K562 (cell line): Measurements from ENCODE around the gene ZNF691. TPM values are rescaled to one million over a fixed set of nuclear protein-coding genes. Genes with fewer than 3 reads are reported as not detected.

ENCODE experiments used
- CSDE1 ChIP-seq, 2 experiments: fragments of 450-650 bp; IDR thresholded peaks; 2 replicates each; pipeline ENCODE4 v1.6.1; 2016; ENCODE audit warnings: mild to moderate bottlenecking in 1 of 2
- FOXM1 ChIP-seq, 2 experiments: fragments of 450-650 bp in 1 of 2; sonication (generic) in 1 of 2; formaldehyde crosslinking in 1 of 2; IDR thresholded peaks; 2 replicates each; pipeline versions ENCODE4 v1.6.1 to v1.9.0; 2017 to 2022; ENCODE audit warnings: low read depth in 2 of 2, mild to moderate bottlenecking in 2 of 2, missing genetic modification reagents in 1 of 2, moderate library complexity in 1 of 2
- GTF2E2 ChIP-seq: fragments of 200-800 bp; sonication (Bioruptor generic); IDR thresholded peaks from 2 replicates; pipeline ENCODE4 v1.6.1; 2016; ENCODE audit warnings: missing genetic modification characterization, missing compliant biosample characterization
- HDAC1 ChIP-seq, 2 experiments: fragments of 450-650 bp; IDR thresholded peaks; 2 replicates each; pipeline ENCODE4 v1.6.1; 2016 to 2017; ENCODE audit warnings: inconsistent platforms in 1 of 2, mild to moderate bottlenecking in 1 of 2, moderate library complexity in 1 of 2
- HDAC2 ChIP-seq: fragments of 450-650 bp; IDR thresholded peaks from 2 replicates; pipeline ENCODE4 v1.6.1; 2016; ENCODE audit warnings: mild to moderate bottlenecking
- HMGXB4 ChIP-seq: sonication (generic); formaldehyde crosslinking; IDR thresholded peaks from 2 replicates; pipeline ENCODE4 v1.8.1; 2023; ENCODE audit warnings: mild to moderate bottlenecking, missing genetic modification reagents
- HSF4 ChIP-seq: fragments of 250-450 bp; sonication (Bioruptor Pico); IDR thresholded peaks from 2 replicates; pipeline ENCODE4 v2.1.2; 2022; ENCODE audit warnings: mild to moderate bottlenecking, moderate library complexity, borderline replicate concordance
- NFRKB ChIP-seq: fragments of 450-650 bp; IDR thresholded peaks from 2 replicates; pipeline ENCODE4 v1.6.1; 2016; ENCODE audit warnings: low read depth
- NR2C1 ChIP-seq, 2 experiments: fragments of 450-650 bp; IDR thresholded peaks; 2 replicates each; pipeline ENCODE4 v1.6.1; 2017; ENCODE audit warnings: mild to moderate bottlenecking in 2 of 2, antibody characterized with exemption in 1 of 2, inconsistent platforms in 1 of 2, missing compliant biosample characterization in 1 of 2, missing genetic modification characterization in 1 of 2
- SMARCC2 ChIP-seq: fragments of 450-650 bp; IDR thresholded peaks from 2 replicates; pipeline ENCODE4 v1.6.1; 2017; ENCODE audit warnings: antibody characterized with exemption, moderate library complexity, mild to moderate bottlenecking, low read depth
- SREBF1 ChIP-seq: fragments of 150-350 bp; IDR thresholded peaks from 2 replicates; pipeline ENCODE4 v1.6.1; 2014; ENCODE audit warnings: antibody characterized with exemption, low read depth, low read length, borderline replicate concordance
- TRIM24 ChIP-seq, 2 experiments: fragments of 450-650 bp; IDR thresholded peaks; 2 replicates each; pipeline ENCODE4 v1.6.1; 2016
- ZBED1 ChIP-seq: IDR thresholded peaks from 2 replicates; pipeline ENCODE4 v1.6.1; 2014
- polyA plus RNA-seq, 8 experiments: library from polyadenylated mRNA; depleted of rRNA in 4 of 8; stranded (reverse) in 5 of 8; unstranded in 3 of 8; fragments of >200 nt; fragmentation: Nextera tagmentation in 2 of 8; fragmentation: Illumina TruSeq in 1 of 8; extraction: Ambion mirVana in 2 of 8; extraction: Trizol in 1 of 8; gene quantifications; 2 replicates each; pipeline versions ENCODE4 v1.2.1 to v1.2.3, GENCODE V29; 2011 to 2014; ENCODE audit warnings: inconsistent platforms in 1 of 8, missing spikeins in 1 of 8
- total RNA-seq, 7 experiments: library from RNA; depleted of rRNA in 6 of 7; stranded (reverse); fragments of >200 nt in 6 of 7; fragmentation: Illumina TruSeq in 2 of 7; extraction: Trizol in 2 of 7; gene quantifications; 2 replicates each; pipeline versions ENCODE4 v1.2.1 to v1.2.3, GENCODE V29; 2011 to 2021; ENCODE audit warnings: low replicate concordance in 1 of 7
- TF ChIP-seq, protein P1 (sequence below): sonication (generic); formaldehyde crosslinking; IDR thresholded peaks from 2 replicates; pipeline ENCODE4 v1.8.1; 2023; ENCODE audit warnings: mild to moderate bottlenecking, missing genetic modification reagents

Gene ZNF691
- total and polyA plus RNA-seq, 9 of the 15 experiments (the other 6 are each of a cell fraction or from before 2014, with no cell fraction given): 10.7 to 30.4 (median 14.8) TPM

DNA sequence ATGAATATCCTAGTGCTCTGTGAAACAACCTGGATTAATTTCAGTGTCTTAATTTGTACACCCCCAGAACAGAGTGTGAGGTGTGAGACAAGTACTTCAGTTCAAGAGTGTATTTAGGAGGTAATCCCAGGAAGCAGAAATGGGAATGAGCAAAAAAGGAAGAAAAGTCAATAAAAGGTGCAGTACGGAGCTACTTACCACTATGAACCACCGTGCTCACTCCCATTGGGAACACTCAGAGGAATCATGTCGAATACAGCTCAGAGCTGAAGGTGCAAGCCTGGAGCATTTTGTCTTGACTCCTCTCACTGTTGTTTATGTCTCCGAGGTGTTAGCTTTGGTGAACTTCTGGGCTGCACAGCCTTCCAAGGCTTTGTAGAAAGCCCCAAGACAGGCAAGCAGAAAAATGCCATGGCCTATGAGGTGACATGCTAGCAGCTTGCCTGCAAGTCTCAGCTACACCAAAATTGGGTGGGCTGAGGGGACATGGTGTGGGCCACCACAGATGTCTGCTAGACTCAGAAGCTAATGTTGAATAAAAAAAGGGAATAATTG, 21.9 kb upstream of the ZNF691 start (continued):
- TF ChIP-seq, protein P1, sequence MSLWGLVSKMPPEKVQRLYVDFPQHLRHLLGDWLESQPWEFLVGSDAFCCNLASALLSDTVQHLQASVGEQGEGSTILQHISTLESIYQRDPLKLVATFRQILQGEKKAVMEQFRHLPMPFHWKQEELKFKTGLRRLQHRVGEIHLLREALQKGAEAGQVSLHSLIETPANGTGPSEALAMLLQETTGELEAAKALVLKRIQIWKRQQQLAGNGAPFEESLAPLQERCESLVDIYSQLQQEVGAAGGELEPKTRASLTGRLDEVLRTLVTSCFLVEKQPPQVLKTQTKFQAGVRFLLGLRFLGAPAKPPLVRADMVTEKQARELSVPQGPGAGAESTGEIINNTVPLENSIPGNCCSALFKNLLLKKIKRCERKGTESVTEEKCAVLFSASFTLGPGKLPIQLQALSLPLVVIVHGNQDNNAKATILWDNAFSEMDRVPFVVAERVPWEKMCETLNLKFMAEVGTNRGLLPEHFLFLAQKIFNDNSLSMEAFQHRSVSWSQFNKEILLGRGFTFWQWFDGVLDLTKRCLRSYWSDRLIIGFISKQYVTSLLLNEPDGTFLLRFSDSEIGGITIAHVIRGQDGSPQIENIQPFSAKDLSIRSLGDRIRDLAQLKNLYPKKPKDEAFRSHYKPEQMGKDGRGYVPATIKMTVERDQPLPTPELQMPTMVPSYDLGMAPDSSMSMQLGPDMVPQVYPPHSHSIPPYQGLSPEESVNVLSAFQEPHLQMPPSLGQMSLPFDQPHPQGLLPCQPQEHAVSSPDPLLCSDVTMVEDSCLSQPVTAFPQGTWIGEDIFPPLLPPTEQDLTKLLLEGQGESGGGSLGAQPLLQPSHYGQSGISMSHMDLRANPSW: 0 out of 2 replicates have a peak, but pooled peaks have one; percentile 49
- no peak for TF ChIP-seq HMGXB4
- TF ChIP-seq SMARCC2: no peak
- TF ChIP-seq FOXM1 (IDR thresholded peaks at IDR 0.05; ENCODE audit: low read depth): no peak
- no peak for TF ChIP-seq FOXM1 (CRISPR knock-in tag; IDR thresholded peaks at IDR 0.05; ENCODE audit: low read depth)
- TF ChIP-seq HSF4 (CRISPR knock-in tag): 0 out of 2 replicates have a peak, but pooled peaks have one; percentile 6
- TF ChIP-seq TRIM24 (IDR thresholded peaks at IDR 0.05): no peak
- no peak for TF ChIP-seq GTF2E2 (tag)
- no peak for TF ChIP-seq HDAC2
- no peak for TF ChIP-seq SREBF1
- TF ChIP-seq HDAC1 (IDR thresholded peaks at IDR 0.05): 0 out of 4 replicates have a peak, but pooled peaks of 1 of the 2 experiments have one; percentile 38
- no peak for TF ChIP-seq NR2C1 (IDR thresholded peaks at IDR 0.05)
- TF ChIP-seq NR2C1 (tag; IDR thresholded peaks at IDR 0.05): no peak
- 0 out of 2 replicates have a peak, but pooled peaks have one; percentile 13 for TF ChIP-seq NFRKB
- no peak for TF ChIP-seq CSDE1 (IDR thresholded peaks at IDR 0.05)
- TF ChIP-seq ZBED1: 0 out of 2 replicates have a peak, but pooled peaks have one; percentile 16
- TF ChIP-seq, all 486 proteins: peak for 18
